GM21528 (cell line): ENCODE results near the gene PTTG1IP2.

Experiments
- ATAC-seq: cut with Tn5 transposase; IDR thresholded peaks from one replicate; pipeline ENCODE4 v1.9.1; 2021; ENCODE audit warnings: mild to moderate bottlenecking, moderate library complexity; ENCODE audit not compliant: unreplicated experiment, low FRiP score

Gene PTTG1IP2

GRCh38 chr7:90551036-90551435 lies 81.6 kb downstream of the PTTG1IP2 start:
- no peak for ATAC-seq

GRCh38 chr7:90552521-90552920 lies 83.1 kb downstream of the PTTG1IP2 start:
- no peak for ATAC-seq

- ATAC-seq, result no peak
Measured at GRCh38 chr7:90560730-90561129, 91.3 kb downstream of the PTTG1IP2 start.
